T47D (cell line): Measurements from ENCODE around the gene MAN1C1.

Experiments
- DNase-seq, 2 experiments: peaks; one replicate each; pipeline versions ENCODE4 v3.0.0 to v3.0.0-alpha.2; 2011 to 2012; ENCODE audit warnings: low read depth in 1 of 2, low spot score in 1 of 2
- JUND ChIP-seq: IDR thresholded peaks from 2 replicates; pipeline ENCODE4 v1.6.1; 2012; ENCODE audit warnings: low read depth
- in situ Hi-C: cut with HindIII; loops from 2 replicates; pipeline ENCODE4 v1.10.0; 2016; ENCODE audit warnings: low sequenced_read_pairs, low pct_unique_long_range_greater_than_20kb

MAN1C1 gene

DNA sequence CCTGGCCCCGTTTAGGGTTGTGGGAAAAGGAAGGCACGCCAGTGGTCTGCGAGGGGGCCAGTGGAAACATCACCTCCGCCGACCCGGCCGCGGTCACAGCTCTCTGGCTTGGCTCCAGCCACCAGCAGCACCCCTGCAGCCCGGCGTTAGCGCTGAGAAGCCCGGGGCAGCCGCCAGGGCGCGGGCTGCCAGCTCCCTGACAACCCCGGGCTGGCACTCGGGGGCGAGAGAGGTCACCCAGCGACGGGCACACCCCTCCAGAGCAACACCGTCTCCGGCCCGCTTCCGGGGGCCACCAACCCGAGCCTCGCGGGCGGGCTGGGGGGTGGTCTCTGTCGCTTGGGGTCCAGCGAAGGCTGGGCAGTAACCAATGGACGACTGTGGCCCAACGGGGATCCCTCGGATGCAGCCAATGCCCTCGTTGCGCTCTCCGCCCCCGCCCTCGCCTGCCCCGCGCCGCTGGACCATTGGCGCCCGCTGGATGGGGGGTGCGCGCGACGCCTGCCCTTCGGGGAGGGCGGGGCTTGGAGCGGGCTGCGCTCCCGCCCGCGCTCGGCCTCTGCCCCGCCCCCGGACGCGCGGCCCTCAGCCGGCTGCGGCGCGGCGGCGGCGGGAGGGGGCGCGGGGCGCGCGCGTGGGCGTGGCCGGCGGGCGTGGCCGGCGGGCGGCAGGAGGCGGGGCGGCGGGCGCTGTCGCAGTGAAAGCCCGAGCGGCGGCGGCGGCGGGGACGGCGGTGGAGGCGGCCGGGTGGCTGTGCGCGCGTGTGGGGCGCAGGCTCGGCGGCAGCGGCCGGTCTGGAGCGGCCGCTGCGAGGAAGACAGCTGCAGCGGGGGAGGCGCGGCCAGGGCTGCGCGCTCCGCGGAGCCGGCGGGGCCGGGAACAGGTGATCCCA is at the start of gene MAN1C1:
Gene MAN1C1 (plus strand): TSS at position 697 of the 892 bp plus-strand sequence. CDS start 1,007 bp downstream, outside the sequence.
- TF ChIP-seq JUND, result no peak
- peak; percentile 84 to 89 for DNase-seq
- in situ Hi-C loops, result no loop called here

DNA sequence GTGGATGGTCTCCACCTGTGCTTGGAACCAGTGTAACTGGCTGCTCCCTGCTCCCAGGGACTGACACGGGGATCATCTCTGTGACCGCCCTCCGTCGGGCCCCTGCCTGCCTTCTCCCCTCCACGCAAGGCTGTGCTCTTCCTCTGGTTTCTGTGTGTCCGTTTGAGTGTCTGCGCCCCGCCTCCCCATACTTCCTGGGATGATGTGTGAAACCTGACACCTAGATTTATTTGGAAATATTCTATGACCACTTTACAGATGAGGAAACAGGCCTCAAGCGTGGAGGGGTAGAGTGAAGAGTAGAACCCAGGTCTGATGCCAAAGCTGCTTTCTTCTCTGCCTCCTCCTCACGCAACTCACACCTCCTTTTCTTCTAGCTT is 48.9 kb upstream of the MAN1C1 start:
- TF ChIP-seq JUND, result no peak
- no peak for DNase-seq
- in situ Hi-C loops, result no loop called here

DNA sequence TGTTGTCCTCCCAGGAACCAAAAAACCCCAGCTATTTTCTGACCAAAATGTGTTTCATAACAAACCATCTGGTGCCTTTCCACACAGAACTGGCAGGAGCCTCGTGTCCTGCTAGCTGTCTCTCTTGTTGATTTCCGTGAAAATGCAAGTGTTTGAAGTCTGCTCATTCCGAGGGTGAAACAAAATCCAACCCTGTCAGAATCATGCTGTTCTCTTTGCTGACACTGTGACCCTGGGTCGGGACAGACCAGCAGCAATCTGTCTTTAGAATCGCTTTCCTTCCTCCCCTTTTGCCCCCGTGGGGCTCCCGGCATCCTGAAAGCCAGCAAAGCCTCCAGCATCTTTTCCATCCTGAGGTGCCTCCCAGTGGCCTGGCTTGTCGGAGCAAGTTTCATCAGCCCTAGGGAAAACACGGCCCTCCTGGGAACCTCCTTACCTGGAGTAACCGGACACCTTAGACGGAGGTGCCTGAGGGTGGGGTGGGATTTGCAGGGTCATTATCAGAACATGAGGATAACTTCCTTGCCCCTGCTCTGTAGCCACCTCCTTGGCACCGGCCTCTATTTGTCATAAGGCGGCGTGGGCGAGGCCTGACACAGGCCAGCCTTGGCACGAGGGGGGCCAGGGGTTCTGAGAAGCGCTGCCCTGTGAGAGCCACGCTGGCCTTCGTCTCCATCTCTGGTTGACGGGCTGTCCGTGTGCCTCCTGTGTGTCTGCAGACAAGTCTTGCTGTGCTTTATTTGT is 48.3 kb upstream of the MAN1C1 start:
- DNase-seq, result peak in 1 of 2 experiments; percentile 68
- no peak for TF ChIP-seq JUND
- in situ Hi-C loops, result no loop called here

DNA sequence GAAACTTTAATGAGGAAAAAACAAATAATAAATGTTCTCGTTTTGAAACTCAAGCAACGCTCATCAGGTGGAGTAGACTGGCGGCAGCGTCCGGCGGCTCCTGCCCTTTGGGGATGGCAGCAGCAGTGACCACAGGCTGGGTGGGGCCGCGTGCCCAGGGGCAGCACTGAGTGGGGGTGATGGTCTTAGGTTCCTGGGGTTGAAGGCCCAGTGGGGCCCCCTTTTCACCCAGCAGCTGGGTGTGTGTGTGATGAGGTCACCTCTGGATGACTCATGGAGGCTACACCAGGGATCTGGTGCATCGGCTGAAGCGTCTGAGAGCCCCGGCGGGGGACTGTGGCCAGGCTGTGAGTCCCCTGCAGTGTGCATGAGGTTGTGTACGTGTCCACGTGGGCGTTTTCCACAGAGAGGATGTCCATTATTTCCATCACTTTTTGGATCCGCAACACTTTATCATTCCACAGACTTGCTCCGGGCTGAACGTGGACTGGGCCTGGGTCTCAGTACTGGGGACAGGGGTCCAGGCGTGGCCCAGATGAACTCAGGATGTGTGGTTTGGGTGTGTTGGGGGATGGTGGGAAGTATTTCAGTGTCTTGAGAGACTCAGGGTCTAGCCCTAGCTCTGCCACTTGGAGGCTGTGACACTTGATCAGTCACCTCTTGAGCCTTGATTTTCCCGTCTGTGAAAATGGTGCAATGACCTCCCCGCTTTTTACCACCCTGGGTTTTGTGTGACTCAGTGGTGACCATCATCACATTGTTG is 47.6 kb upstream of the MAN1C1 start:
- in situ Hi-C loops, result no loop called here
- no peak for TF ChIP-seq JUND
- DNase-seq, result no peak

DNA sequence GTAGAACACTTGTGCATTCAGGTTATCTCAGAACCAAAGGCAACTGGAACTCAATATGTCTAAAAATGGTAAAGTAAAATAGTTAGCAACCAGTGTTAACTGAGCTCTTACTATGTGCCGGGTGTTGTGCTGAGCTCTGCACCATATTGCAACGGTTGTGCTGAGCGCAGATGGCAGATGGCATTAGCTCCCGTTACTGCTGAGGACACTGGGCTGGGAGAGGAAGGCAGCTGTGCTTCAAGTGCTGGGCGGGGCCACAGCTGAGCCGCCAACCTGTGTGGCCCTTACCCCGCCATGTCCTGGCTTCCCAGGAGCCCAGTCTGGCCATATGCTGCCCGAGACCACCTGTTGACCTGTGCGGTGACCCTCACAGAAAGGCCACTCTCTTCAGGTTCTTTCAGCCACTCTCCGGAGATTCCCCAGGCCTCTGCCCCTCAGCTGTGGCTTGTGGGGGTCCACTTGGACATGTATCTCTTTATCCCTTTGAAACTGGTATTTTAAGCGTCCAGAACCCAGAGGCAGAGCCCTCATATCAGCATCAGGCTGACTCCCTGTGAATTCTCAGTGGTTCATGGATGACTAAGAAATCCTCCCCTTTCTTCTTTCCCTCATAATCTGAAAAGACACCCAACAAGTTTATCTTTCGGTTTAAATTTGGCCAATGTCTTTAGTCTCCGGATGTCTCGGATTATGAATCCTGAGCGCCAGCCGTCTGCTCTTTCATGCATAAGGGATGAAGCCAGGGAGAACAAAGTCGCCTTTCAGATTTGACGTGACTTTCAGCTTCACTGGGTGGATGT is 46.8 kb upstream of the MAN1C1 start:
- no peak for DNase-seq
- in situ Hi-C loops, result no loop called here
- no peak for TF ChIP-seq JUND

DNA sequence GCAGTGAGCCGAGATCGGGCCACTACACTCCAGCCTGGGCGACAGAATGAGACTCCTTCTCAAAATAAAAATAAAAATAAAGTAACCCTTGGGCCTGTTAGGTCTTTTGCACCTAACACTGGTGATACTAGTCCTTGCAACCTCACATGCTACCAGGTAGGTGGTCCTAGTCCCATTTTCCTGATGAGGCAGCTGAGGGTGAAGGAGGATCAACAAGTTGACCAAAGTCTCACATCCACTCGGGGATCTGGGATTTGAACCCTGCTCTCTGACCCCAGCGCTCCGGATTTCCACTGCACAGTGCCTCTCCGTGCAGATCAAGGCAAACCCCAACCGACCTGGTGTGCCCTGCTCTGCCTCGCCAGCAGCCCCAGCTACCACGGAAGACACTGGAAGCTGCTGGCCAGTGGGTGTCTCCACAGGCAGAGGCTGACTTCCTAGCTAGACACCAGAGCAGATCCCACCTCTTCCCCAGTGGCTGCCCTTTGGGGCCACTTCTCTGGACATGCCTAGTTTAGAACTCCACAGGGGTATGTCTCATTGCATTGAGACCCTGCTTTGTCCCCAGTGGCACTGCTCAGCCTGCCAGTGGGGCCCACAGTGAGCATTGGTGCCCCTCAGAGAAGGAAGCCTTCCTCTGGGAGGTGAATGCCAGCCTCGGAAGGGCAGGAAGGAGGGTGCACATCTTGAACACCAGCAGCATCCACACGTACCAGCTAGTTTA is 45.6 kb upstream of the MAN1C1 start:
- DNase-seq, result no peak
- in situ Hi-C loops, result no loop called here
- TF ChIP-seq JUND, result no peak

DNA sequence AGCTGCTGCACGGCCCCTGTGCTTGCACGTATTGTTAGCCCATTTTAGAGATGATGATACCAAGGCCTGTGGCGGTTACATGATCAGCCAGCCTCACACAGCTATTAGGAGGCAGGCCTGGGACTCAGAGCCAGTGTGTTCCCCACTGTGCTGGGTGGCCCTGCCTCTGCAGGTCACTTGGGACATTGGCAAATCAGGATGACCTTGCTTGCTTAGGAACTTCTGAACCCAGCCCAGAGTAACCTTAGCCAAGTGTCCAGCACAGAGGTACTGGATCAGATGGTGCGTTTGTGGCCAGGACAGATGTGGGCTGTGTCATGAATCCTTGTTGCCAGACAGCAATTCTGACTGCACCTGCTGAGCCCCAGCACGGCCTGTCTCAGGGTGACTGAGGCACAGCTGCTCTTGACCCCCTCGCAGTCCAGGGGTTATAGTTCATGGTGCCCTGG is 45.0 kb upstream of the MAN1C1 start:
- no peak for DNase-seq
- in situ Hi-C loops, result no loop called here
- TF ChIP-seq JUND, result no peak

DNA sequence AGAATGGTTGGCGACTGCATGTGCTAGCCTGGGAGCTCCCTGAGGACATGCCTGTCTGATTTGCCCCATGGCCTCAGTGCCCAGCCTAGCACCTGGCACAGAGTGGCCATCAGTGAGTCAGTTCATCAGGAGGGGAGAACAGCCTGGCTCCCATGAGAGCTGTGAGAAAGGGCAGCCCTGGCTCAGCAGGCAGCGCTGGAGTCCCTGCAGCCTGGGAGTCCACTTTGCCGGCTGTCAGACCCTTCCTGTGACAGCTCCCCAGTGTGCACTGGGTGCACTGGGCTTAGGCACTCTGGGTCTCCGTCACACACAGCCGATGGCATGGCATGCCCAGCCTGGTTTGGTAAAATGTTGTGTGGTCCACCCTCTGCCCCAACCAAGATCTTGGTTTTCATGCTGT is 44.5 kb upstream of the MAN1C1 start:
- in situ Hi-C loops, result no loop called here
- TF ChIP-seq JUND, result no peak
- no peak for DNase-seq

DNA sequence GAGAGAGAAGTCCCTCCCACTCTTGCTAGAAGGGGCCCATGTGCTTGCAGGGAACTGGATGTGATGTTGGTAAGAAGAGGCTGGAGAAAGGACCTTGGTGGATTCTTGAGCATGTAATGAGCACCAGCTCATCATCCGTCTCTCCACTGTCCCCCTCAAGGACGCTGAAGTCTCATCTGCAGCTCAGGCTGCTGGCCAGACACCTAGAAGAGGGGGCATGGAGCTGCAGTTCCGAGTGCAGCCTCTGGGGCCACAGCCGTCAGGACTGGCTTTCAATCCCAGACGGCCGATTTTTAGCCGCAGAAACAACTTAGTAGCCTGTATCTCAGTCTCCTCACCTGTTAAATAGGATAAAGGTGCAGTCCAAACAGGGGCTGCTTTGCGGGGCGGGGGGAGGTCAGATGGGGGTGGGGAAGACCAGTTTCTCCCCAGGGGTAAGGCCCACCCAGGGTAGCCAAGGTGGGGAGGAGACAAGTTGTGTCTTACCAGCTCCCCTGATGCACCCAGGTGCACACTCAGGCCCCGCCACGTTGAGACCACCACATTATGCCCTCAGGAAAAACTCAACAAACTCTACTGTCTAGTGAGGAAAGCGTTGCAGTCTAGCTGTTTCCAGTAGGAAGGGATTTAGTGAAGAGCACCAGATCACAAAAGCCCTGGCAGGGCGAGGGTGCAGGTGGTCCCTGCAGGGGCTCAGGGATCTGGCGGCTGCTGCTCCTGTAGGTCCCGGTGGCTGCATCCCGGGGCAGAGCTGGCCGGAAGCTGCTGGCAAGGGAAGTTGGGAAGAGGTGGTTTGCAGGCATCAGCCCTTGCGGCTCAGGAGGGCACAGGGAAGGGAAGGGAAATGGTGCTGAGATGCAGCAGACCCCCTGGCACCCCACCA is 43.6 kb upstream of the MAN1C1 start:
- TF ChIP-seq JUND, result no peak
- DNase-seq, result peak; percentile 38 to 62
- in situ Hi-C loops, result no loop called here

DNA sequence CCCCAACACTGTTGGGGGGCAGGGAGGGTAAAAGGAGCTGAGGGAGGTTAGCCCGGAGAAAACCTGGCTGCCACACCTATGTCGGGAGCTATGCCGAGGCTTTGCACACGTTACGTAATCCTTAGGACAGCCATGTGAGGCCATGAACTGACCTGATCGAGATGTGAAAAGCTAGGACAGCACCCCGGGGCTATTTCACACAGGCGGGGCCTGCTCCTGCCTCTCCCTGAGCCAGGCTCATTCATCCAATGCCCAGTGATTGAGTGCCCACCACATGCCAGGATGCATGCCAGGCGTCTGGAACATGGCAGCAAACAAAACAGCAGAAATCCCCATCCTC is 43.0 kb upstream of the MAN1C1 start:
- no peak for TF ChIP-seq JUND
- in situ Hi-C loops, result no loop called here
- DNase-seq, result peak; percentile 35 to 83

DNA sequence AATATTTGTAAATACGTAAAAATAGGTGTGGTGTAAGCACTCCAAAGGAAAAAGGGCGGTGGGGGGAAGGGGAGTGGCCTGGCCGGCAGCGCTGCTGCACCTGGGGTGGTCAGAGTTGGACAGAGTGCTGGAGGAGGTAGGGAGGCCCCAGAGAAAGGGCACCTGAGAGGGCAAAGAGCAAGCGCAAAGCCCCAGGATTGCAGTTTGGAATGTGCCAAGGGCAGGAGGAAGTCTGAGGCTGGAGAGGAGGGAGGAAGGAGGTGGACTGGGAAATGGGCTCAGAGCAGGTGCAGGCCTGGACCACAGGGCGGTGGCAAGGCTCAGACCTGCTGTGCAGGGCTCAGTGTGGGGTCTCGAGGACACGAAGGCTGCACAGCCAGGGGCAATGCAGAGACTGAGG is 42.6 kb upstream of the MAN1C1 start:
- in situ Hi-C loops, result no loop called here
- peak in 1 of 2 experiments; percentile 63 for DNase-seq
- TF ChIP-seq JUND, result no peak
